HG02852 (cell line): ENCODE results near the gene VWA3A.
"Not testable (repeated sequence)": the region's sequence is repeated elsewhere in the genome, so short reads cannot be mapped to it uniquely, and the experiment has no call there.

ENCODE experiments used
- ATAC-seq: cut with Tn5 transposase; IDR thresholded peaks from one replicate; pipeline ENCODE4 v1.9.1; 2021; ENCODE audit warnings: mild to moderate bottlenecking, moderate library complexity; ENCODE audit not compliant: unreplicated experiment

VWA3A gene

DNA sequence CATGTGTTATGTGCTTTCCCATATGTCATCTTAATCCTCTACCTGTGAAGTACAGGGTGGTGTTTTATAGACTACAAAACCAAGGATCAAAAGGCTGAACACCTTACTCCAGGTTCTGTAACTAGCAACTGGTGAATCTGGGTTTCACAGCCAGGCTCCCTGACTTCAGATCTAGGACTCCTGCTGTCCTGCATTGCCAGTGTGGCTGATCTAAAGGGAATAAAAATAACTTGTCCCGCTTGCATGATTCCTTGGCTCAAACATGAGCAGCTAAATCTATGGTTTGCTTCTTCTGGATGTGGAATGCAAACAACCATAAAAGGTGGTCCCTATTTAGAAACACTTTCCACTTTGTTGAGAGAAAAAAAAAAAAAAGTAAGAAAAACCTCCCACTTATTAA, 3.7 kb upstream of the VWA3A start:
- ATAC-seq, result no peak

- ATAC-seq, result no peak
Measured at GRCh38 chr16:22089910-22090309, 2.4 kb upstream of the VWA3A start.

- no peak for ATAC-seq
Measured at GRCh38 chr16:22091721-22092120, 620 bp upstream of the VWA3A start.

DNA sequence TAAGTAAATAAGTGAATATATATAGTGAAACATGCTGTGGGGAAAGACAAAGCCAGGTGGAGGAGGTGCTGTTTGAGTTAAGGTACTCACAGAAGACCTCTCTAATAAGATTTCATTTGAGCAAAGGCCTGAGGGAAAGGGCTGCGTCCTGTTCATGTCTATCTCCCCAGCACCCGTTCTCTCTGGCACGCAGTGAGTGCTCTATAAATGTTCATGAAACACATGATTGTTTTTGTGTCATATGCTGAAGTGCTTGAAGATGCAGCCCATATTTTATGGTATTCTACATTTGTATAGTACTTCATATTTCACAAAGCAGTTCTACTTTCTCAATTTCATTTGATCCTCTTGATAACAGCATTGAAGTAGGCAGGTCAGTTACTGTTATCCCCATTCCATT, 990 bp downstream of the VWA3A start:
- ATAC-seq, result no peak

GRCh38 chr16:22093996-22094395, 1.7 kb downstream of the VWA3A start:
- no peak for ATAC-seq

- no peak for ATAC-seq
Measured at GRCh38 chr16:22098405-22099255, 6.3 kb downstream of the VWA3A start.

- no peak for ATAC-seq
Measured at GRCh38 chr16:22099256-22099975, 7.1 kb downstream of the VWA3A start.

DNA sequence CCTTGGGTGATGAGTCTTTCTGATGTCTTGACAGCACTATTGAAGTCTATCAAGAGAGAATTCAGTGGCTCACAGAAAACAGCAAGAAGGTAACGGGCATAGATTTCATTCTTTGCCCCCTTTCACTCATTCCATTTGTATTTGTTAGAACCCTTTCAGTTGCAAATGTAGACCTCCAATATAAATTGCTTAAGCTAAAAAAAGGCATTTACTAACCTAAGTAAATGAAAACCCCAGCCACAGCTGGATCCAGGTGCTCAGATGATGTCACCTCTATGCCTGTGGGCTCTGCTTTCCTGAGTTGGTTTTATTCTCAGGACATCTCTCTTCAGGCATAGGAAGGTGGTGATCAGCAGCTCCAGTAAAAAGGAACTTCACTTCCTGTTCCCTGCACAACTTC, 11.1 kb downstream of the VWA3A start:
- ATAC-seq, result no peak

- no peak for ATAC-seq
Measured at GRCh38 chr16:22109258-22109898, 17.0 kb downstream of the VWA3A start.

DNA sequence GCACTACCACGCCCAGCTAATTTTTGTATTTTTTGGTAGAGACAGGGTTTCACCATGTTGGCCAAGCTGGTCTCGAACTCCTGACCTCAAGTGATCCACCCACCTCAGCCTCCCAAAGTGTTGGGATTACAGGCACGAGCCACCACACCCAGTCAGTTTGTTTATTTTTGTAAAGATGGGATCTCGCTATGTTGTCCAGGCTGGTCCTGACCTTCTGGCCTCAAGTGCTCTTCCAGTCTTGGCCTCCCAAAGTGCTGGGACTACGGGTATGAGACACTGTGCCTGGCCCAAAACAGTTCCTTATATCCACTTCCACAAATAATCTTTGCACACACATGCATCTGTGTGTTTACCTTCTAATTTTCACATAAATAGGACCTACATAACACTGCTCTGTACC, 19.3 kb downstream of the VWA3A start:
- not testable (repeated sequence) for ATAC-seq

DNA sequence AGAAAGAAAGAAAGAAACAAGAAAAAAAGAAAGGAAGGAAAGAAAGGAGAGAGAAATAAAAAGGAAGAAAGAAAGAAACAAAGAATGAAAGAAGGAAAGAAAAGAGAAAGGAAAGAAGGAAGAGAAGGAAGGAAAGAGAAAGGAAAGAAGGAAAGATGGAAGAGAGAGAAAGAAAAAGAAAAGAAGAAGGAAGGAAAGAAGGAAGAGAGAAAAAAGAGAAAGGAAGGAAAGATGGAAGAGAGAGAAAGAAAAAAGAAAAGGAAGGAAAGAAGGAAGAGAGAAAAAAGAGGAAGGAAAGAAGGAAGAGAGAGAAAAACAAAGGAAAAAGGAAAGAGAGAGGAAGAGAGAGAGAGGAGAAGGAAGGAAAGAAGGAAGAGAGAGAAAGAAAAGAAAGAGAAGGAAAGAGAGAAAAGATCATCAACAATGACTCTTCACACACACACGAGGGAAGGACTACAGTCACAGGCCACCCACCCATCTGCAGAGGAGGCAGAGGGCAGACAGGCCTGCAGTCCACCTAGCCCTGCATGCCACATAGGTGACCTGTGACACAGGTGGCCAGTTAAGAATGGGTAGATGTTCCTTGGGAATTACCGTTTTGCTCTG, 23.9 kb downstream of the VWA3A start:
- no peak for ATAC-seq

DNA sequence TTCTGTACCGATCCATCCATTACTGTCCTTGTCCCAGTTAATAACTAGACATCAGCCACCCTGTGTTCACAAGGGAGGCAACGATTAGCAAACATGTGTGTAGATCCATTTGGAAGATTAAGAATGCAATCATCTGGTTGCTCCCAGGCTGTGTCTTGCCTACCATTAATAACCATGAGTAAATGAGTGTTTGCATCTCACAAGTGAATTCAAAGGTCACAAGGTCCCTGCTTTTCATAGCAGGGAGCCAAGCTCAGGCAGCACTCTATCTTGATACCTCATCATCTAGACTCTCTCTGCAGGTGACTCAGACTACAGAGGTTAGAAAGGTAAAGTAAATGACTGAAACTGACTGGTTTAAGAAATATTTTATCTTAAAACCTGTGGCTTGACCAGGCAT, 25.3 kb downstream of the VWA3A start:
- no peak for ATAC-seq

DNA sequence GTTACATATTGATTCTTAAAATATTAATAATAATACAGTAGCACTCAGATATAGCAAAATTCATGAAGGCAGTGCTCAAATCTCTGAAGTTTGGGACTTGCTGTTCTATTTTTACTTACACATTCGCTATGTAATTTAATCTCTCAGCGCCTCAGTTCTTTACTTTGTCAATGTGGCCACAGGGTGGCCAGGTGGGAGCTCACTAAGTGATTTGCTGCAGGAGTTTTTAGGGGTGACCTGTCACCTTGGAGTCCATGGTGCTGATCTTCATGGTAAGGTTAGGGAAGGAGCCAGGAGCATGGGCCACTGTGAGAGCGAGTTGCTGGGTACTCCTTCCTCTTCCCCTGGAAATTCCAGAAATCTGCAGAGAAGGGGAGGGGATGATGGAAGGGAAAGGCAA, 28.1 kb downstream of the VWA3A start:
- no peak for ATAC-seq

- ATAC-seq, result no peak
Measured at GRCh38 chr16:22122239-22122638, 29.9 kb downstream of the VWA3A start.

DNA sequence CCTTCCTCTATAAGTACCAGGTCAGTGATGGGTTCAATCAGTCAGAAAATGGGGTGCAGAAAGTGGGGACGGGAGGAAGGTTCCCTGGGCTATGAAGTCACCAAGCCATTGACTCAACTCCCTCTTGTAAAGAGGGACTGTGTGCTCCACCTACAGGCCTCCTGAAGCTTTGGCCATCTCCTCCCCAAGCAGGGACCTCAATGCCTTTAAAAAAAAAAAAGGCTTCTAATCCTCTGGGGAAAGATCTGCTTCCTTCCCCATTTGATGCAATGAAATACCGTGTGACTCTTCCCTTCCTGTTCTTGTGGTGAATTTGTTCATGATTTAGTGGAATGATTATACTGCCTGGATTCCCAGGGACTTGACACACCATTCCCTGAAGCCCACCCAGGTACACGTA, 30.8 kb downstream of the VWA3A start:
- no peak for ATAC-seq

GRCh38 chr16:22123759-22124490, 31.6 kb downstream of the VWA3A start:
- ATAC-seq, result no peak

- no peak for ATAC-seq
Measured at GRCh38 chr16:22124583-22125284, 32.4 kb downstream of the VWA3A start.

DNA sequence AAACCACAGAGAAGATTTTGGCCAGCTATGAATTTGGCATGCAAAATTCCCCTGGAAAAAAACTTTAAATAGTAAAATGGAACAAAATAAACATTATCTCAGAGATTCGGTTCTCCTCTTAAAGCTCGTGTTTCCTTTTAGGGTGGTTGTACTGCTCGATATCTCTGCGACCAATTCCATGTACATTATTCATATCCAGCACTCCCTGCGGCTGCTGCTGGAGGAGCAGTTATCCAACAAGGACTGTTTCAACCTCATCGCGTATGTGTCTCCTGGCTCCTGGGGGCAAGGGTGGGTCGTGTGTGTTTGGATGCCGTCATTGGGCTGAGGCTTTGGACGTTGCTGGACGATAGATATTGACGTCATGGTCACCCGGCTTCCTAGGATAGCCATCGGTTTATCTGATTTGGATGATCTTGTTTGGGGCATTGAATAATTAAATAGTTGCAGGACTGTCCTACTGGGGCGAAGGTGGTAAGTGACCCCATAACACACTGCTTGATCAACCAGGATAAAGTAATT, 33.8 kb downstream of the VWA3A start:
- no peak for ATAC-seq

GRCh38 chr16:22128537-22128936, 36.2 kb downstream of the VWA3A start:
- ATAC-seq, result not testable (repeated sequence)

GRCh38 chr16:22130528-22130927, 38.2 kb downstream of the VWA3A start:
- no peak for ATAC-seq
